ENCODE measurements around the gene RAB11FIP3. TPM values are rescaled to one million over a fixed set of nuclear protein-coding genes. Genes with fewer than 3 reads are reported as not detected.

The RAB11FIP3 gene
- total and polyA plus RNA-seq, 9 of the 15 experiments (the other 6 are each of a cell fraction or from before 2014, with no cell fraction given) = 0.46 to 13.1 (median 4.3) TPM

DNA sequence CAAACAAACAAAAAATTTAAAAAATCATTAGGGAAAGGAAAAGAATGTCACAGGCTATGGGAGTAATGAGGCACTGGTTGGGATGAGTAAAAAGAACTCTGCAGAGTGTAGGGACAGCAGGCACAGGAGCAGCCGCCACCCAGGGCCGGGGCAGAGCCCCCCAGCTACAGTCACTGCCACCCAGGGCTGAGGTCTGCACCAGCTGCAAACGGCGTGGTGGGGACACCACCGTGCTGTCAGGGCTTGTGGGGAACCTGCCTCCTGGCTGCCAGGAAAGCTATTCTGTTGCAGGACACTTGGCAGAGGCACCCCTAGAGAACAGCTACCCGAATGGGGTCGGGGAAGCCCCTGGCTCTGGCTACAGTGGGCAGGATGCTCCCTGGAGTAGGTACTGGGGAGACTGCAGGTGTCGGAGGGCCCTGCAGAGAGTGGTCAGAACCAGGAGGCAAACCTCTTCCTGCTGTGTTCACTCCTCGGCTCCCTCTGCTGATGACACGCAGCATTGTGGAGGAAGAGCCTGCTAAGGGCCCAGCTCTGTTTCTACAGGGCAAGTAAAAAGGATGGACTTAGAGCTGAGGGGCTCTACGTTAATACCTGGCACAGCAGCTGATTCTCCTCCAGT is 69.8 kb downstream of the RAB11FIP3 start (continued):
- TF ChIP-seq, protein P1, sequence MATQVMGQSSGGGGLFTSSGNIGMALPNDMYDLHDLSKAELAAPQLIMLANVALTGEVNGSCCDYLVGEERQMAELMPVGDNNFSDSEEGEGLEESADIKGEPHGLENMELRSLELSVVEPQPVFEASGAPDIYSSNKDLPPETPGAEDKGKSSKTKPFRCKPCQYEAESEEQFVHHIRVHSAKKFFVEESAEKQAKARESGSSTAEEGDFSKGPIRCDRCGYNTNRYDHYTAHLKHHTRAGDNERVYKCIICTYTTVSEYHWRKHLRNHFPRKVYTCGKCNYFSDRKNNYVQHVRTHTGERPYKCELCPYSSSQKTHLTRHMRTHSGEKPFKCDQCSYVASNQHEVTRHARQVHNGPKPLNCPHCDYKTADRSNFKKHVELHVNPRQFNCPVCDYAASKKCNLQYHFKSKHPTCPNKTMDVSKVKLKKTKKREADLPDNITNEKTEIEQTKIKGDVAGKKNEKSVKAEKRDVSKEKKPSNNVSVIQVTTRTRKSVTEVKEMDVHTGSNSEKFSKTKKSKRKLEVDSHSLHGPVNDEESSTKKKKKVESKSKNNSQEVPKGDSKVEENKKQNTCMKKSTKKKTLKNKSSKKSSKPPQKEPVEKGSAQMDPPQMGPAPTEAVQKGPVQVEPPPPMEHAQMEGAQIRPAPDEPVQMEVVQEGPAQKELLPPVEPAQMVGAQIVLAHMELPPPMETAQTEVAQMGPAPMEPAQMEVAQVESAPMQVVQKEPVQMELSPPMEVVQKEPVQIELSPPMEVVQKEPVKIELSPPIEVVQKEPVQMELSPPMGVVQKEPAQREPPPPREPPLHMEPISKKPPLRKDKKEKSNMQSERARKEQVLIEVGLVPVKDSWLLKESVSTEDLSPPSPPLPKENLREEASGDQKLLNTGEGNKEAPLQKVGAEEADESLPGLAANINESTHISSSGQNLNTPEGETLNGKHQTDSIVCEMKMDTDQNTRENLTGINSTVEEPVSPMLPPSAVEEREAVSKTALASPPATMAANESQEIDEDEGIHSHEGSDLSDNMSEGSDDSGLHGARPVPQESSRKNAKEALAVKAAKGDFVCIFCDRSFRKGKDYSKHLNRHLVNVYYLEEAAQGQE (IDR thresholded peaks at IDR 0.05; ENCODE audit: borderline replicate concordance) = peak; percentile 26; the same call in 1 of the 2 replicates
- TF ChIP-seq, protein P1 (CRISPR knock-in tag; IDR thresholded peaks at IDR 0.05; ENCODE audit: low read depth) = no peak
- TF ChIP-seq NR2F6 (CRISPR knock-in tag; IDR thresholded peaks at IDR 0.05) (no peak), TGIF2 (CRISPR knock-in tag; IDR thresholded peaks at IDR 0.05) (no peak)

All from K562 (cell line).